ENCODE data around the gene ACTN1. TPM values are rescaled to one million over a fixed set of nuclear protein-coding genes. Genes with fewer than 3 reads are reported as not detected.
"Not testable (repeated sequence)": the region's sequence is repeated elsewhere in the genome, so short reads cannot be mapped to it uniquely, and the experiment has no call there.

ACTN1 gene
- 100 to 1,000 TPM in 2 of 4 donors, 10 to 100 TPM in 2; 76.8 to 117 (median 94.0) TPM for total RNA-seq

DNA sequence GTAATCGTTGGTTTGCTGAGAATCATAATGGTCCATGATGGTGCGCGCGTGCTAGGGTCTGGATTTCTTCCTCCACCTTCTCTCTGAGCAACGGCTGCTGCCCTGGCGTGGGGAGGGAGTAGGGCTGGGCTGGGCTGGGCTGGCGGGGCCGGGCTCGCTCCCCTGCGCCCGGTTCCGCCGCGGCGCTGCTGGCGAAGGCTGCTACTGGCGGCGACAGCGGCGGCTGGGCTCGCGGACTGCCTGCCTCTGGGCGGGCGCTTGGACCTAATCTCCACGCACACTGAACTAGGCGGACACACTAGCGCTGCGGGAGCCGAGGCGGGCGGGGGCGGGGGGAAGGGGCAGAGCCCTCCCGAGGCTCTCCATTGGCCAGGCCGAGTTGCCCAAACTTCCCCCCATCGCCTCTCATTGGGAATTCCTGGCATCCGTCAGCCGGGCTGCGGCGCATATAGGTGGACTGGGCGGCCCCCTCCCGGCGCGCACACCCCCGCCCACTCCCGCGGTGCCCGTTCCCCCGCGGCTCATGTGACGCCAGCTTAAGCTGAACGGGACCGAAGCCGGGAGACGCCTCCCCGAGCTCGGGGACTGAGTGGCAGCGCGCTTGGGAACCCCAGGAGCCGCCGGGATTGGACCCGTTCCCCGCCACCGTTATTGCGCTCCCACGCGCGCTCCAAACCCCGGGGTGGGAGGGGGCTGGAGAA lies at the start of gene ACTN1:
Gene ACTN1 (minus strand): TSS at position 282 of the 701 bp plus-strand sequence. CDS start 246 bp downstream, at position 36.
- H3K27me3 ChIP-seq, result no peaks in the 10 kb centered on the region
- H3K9me3 ChIP-seq, result no peaks in the 10 kb centered on the region
- peak in 1 of 3 donors; percentile 65 for TF ChIP-seq POLR2AphosphoS5 (IDR thresholded peaks at IDR 0.05)
- TF ChIP-seq, protein P1, sequence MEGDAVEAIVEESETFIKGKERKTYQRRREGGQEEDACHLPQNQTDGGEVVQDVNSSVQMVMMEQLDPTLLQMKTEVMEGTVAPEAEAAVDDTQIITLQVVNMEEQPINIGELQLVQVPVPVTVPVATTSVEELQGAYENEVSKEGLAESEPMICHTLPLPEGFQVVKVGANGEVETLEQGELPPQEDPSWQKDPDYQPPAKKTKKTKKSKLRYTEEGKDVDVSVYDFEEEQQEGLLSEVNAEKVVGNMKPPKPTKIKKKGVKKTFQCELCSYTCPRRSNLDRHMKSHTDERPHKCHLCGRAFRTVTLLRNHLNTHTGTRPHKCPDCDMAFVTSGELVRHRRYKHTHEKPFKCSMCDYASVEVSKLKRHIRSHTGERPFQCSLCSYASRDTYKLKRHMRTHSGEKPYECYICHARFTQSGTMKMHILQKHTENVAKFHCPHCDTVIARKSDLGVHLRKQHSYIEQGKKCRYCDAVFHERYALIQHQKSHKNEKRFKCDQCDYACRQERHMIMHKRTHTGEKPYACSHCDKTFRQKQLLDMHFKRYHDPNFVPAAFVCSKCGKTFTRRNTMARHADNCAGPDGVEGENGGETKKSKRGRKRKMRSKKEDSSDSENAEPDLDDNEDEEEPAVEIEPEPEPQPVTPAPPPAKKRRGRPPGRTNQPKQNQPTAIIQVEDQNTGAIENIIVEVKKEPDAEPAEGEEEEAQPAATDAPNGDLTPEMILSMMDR (IDR thresholded peaks at IDR 0.05), result no peak
- peak in 1 of 2 donors; percentile 65 for TF ChIP-seq POLR2A (IDR thresholded peaks at IDR 0.05)
- TF ChIP-seq EP300 (IDR thresholded peaks at IDR 0.05), result no peak
- H3K27ac ChIP-seq, result peak within 1 kb of the TSS; percentile 92
- peak; percentile 94 for DNase-seq (ENCODE audit: low spot score in 2 of 2)
- H3K4me3 ChIP-seq, result peak within 1 kb of the TSS; percentile 74
- H3K36me3 ChIP-seq, result no peaks in the 10 kb centered on the region
- 0% methylated on average over 3 of the region's 68 CpGs for WGBS
- peaks cover 52% of the 10 kb centered on the region for H3K4me1 ChIP-seq

DNA sequence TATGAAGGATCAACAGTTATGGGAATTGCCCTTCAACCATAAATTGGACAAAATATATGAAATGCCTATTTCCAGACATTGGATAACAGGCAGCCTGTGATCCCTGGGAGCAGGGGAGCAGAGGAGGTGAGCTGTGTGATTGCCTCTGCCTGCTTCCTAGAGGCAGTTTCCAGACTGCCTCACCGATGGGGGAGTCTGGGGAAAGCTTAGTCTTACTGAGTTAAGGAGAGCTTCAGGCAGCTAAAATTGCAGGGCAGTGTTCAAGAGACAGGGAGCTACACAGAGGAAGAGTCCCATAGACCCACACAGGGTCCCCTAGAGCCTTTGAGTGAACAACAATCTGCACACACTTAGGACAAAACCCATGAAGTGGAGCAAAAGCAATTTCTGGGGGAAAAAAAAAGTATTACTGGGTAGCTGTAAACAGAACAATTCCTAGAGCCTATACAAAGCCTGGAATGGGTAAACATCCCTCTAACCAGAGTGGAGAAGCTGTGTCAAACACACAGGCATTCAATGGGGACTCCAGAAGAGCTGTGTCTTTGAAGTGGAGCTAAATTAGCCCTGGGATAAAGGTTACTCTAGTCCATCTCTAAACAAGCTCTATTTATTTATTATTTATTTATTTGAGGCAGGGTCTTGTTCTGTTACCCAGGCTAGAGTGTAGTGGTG lies 48.3 kb upstream of the ACTN1 start:
- H3K4me1 ChIP-seq, result no peaks in the 10 kb centered on the region
- TF ChIP-seq POLR2AphosphoS5 (IDR thresholded peaks at IDR 0.05), result no peak
- TF ChIP-seq POLR2A (IDR thresholded peaks at IDR 0.05), result no peak
- TF ChIP-seq, protein P1 (IDR thresholded peaks at IDR 0.05), result no peak
- no peak for TF ChIP-seq EP300 (IDR thresholded peaks at IDR 0.05)
- no peak overlapping the region for H3K27ac ChIP-seq
- H3K4me3 ChIP-seq, result no peak overlapping the region
- DNase-seq (ENCODE audit: low spot score in 2 of 2), result no peak
- H3K9me3 ChIP-seq, result no peaks in the 10 kb centered on the region
- no peaks in the 10 kb centered on the region for H3K36me3 ChIP-seq
- peaks cover 7% of the 10 kb centered on the region for H3K27me3 ChIP-seq
- WGBS, result 50% methylated on average over 1 of the region's 1 CpG

DNA sequence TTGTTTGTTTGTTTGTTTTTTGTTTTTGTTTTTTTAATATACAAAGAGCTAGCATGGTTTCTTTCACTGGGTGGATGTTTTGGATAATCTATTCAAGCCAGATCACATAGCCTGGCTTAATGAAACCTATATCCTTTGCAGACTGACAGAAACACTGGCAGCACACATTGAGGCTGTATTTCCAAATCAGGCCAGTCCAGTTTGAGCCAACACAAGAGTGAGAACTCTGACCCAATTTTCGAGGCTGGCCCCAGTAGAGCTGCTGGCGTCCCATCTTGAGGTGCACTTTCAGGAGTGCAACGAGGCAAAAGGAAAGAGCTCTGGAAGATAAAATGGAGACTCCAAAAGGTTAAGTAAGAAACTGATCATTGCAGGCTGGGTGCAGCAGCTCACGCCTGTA lies 43.9 kb upstream of the ACTN1 start:
- no peaks in the 10 kb centered on the region for H3K36me3 ChIP-seq
- H3K27ac ChIP-seq, result no peak overlapping the region
- TF ChIP-seq POLR2A (IDR thresholded peaks at IDR 0.05) (no peak), POLR2AphosphoS5 (IDR thresholded peaks at IDR 0.05) (no peak), EP300 (IDR thresholded peaks at IDR 0.05) (no peak)
- TF ChIP-seq, protein P1 (IDR thresholded peaks at IDR 0.05), result no peak
- H3K4me3 ChIP-seq, result no peak overlapping the region
- 84% methylated on average over 4 of the region's 4 CpGs for WGBS
- H3K4me1 ChIP-seq, result no peaks in the 10 kb centered on the region
- H3K9me3 ChIP-seq, result no peaks in the 10 kb centered on the region
- DNase-seq (ENCODE audit: low spot score in 2 of 2), result no peak
- peaks cover 7% of the 10 kb centered on the region for H3K27me3 ChIP-seq

DNA sequence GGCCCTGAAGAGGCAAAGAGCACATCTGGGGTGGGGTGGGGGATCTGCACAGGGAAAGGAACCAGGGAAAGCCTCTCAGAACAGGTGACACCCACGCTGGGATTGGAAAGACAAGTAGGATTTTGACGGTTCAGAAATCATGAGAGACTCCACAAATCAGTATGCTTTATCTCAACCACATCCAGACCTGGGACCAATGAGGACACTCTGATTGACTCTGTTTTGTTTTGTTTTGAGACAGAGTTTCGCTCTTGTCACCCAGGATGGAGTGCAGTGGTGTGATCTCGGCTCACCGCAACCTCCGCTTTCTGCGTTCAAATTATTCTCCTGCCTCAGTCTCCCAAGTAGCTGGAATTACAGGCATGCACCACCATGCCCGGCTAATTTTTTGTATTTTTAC lies 43.0 kb upstream of the ACTN1 start:
- not testable (repeated sequence) for H3K36me3 ChIP-seq, H3K4me1 ChIP-seq
- WGBS, result 93% methylated on average over 8 of the region's 8 CpGs

DNA sequence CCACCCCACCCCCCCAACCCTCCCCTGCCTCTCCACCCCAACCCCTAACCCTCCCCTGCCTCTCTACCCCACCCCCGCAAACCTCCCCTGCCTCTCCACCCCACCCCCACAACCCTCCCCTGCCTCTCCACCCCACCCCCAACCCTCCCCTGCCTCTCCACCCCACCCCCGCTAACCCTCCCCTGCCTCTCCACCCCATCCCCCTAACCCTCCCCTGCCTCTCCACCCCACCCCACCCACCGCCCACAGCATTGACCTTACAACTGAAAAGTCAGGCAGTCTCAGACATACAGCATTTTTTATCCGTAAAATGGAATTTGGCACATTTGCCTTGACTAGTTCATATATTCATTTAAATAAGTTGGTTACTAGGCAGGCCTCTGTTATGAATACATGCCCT lies 38.6 kb upstream of the ACTN1 start:
- H3K9me3 ChIP-seq, result no peaks in the 10 kb centered on the region
- 73% methylated on average over 4 of the region's 4 CpGs for WGBS
- no peak overlapping the region for H3K27ac ChIP-seq
- TF ChIP-seq EP300 (IDR thresholded peaks at IDR 0.05), result no peak
- TF ChIP-seq, protein P1 (IDR thresholded peaks at IDR 0.05), result no peak
- no peak for TF ChIP-seq POLR2AphosphoS5 (IDR thresholded peaks at IDR 0.05)
- TF ChIP-seq POLR2A (IDR thresholded peaks at IDR 0.05), result no peak
- H3K36me3 ChIP-seq, result no peaks in the 10 kb centered on the region
- peaks cover 6% of the 10 kb centered on the region for H3K4me1 ChIP-seq
- no peaks in the 10 kb centered on the region for H3K27me3 ChIP-seq
- DNase-seq (ENCODE audit: low spot score in 2 of 2), result no peak
- no peak overlapping the region for H3K4me3 ChIP-seq

More for the DNA sequence above, 43.0 kb upstream of the ACTN1 start:
- not testable (repeated sequence) for H3K27ac ChIP-seq; H3K4me3 ChIP-seq; H3K9me3 ChIP-seq; DNase-seq (ENCODE audit: low spot score in 2 of 2); H3K27me3 ChIP-seq

All from suprapubic skin (tissue), 4 donors.